NCI-H1930 (cell line): ENCODE data around the gene DNAH7.
"Not testable (repeated sequence)": the region's sequence is repeated elsewhere in the genome, so short reads cannot be mapped to it uniquely, and the experiment has no call there.

ENCODE experiments used
- DNase-seq, 2 experiments: peaks; one replicate each; lab custom pipeline; 2025; lab: John Stamatoyannopoulos, UW

DNAH7 gene

DNA sequence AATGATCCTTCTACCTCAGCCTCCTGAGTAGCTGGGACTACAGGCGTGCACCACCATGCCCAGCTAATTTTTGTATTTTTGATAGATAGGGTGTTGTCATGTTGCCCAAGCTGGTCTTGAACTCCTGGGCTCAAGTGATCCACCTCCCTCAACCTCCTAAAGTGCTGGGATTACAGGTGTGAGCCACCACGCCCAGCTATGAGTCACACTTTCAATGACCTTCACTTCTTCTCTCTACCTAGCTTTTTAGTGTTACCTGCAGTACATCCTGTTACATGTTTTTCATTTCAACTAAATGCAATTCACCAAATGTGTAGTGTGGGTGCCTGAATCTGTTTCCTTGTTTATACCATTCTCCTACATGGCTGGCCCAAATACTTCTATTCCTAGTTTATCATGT, 347.6 kb downstream of the DNAH7 start:
- no peak for DNase-seq

DNA sequence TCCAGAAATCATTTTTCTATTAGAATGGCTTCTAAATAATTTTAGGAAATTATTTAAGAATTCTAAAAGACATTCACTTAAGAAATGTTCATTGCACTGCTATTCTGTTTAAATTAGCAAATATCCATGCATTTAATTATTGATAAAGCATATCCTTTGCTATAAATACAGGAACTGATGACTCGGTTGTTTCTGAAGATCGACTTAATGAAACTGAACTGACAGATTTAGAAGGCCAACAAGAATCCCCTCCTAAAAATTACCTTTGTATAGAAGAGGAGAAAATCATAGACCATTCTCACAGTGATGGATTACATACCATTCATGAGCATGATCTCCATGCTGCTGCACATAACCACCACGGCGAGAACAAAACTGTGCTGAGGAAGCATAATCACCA, 352.2 kb downstream of the DNAH7 start:
- DNase-seq = no peak

DNA sequence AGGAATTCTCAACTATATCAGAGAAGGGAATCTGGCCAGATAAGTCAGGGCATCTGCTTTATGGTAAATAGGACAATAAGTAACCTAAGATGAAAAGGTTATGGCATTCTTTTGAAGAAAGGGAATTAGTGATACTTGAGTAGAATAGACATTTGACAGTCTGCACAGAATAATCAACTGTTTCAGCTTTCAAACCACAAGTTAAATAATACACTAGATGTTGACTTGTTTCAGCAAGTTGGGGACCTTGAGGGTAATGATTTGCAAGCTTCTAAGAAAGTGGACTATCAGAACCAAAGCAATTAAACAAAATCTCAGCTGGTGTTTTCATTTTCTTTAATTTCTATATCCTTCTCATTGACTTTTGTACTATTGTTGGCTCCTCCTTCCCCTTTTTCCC, 357.2 kb downstream of the DNAH7 start:
- no peak for DNase-seq

DNA sequence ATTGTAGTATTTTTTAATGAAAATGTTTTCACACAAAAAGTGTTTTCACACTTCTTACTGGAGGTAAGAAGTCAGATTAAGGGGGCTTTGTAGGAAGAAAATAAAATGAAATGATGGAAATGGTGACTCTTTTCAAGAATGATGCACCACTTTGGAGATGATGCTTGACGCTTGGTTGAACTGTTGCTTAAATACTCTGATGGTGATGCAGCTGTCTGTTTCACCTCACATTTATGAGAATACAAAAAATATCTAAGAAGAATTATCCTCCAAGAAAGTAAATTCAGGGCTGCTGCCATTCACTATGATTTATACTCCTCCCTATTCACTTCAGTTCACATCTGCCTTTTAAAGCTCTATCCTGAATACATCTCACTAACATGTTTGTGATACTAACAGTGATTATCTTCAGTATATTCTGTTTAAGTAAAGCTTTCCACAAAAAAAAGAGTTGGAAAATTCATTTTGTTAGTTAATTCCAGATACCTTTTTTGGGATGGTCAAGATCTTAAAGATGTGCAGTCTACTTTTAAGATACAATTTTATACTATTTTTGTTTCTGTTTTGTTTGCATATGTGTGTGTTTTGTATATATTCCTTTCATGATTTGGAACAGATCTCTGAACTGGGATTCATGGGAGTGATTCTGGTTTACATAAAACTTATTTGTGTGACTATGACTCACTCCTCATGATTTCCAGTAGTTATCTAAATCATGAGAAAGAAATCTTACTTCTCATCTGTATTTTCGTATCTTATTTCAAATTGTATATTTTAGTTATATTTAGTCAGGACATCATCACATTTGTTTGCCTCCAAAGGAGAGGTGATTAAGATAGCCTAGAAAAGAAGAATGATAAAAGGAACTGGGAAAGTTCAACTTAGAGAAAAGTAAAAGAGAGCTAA, 358.5 kb downstream of the DNAH7 start:
- no peak for DNase-seq

DNA sequence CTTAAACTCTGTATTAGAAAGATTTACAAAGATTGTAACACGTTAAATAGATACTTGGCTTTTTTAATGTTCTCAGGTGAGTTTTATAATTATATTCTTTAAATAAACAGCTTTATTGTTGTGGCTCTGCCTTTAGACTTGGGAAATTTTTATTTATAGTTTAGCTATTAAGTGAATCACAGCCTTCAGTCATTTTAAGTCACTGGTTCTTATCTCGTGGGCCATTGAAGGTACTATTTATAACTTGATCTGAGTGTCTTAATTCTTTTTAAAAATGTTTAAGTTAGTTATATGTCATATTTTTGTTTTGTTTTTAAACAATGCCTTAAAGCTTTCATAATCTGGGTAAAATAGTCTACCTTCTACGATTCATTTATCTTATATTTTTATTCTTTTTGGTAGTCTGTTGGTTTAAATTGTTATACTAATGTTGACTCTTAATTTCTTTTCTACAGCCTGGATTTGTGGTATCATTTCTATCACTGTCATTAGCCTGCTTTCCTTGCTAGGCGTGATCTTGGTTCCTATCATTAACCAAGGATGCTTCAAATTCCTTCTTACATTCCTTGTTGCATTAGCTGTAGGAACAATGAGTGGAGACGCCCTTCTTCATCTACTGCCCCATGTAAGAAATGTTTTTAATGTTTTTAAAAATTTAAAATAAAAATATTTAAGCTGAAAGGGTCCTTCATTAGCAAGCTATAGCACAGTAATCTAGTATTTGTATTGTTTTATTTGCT, 362.3 kb downstream of the DNAH7 start:
- DNase-seq = no peak

DNA sequence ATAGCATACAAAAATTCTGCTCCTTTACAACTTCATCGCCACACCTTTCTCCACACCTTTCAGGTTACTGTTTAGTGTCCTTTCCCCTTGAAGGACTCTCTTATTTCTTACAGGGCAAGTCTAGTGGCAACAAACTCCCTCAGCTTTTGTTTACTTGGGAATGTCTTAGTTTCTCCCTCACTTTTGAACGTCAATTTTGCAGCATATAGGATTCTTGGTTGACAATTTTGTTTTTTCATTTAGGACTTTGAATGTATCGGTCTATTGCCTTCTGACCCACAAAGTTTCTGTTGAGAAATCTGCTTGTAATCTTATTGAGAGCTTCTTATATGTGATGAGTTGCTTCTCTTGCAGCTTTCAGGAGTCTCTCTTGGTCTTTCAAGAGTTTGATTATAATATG, 368.2 kb downstream of the DNAH7 start:
- DNase-seq = no peak

DNA sequence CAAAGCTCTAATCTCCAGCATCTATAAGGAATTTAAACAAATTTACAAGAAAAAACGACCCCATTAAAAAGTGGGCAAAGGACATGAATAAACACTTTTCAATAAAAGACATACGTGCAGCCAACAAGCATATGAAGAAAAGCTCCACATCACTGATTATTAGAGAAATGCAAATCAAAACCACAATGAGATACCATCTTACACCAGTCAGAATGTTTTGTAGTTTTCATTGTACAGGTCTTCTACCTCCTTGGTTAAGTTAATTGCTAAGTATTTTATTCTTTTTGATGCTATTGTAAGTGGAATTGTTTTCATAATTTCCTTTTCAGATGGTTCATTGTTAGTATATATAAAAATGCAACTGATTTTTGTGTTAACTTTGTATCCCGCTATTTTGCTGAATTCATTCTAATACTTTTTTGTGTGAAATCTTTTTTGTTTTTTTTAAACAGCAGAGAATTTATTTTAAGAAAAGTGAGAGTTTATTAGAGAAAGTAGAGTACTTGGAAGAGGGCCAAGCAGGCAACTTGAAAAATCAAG, 370.9 kb downstream of the DNAH7 start:
- no peak for DNase-seq

DNA sequence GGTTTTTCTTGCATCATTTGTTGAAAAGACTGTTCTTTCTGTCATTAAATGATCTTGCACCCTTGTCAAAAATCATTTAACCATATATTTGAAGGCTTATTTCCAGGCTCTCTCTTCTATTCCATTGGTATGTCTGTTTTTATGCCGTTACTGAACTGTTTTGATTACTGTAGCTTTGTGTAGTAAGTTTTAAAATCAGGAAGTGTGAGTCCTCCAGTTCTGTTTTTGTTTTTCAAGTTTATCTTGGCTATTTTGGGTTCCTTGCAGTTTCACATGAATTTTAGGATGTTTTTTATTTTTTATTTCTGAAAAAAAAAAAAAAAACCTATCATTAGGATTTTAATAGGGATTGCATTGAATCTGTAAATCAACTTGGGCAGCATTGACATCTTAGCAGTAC, 372.6 kb downstream of the DNAH7 start:
- DNase-seq = no peak

DNA sequence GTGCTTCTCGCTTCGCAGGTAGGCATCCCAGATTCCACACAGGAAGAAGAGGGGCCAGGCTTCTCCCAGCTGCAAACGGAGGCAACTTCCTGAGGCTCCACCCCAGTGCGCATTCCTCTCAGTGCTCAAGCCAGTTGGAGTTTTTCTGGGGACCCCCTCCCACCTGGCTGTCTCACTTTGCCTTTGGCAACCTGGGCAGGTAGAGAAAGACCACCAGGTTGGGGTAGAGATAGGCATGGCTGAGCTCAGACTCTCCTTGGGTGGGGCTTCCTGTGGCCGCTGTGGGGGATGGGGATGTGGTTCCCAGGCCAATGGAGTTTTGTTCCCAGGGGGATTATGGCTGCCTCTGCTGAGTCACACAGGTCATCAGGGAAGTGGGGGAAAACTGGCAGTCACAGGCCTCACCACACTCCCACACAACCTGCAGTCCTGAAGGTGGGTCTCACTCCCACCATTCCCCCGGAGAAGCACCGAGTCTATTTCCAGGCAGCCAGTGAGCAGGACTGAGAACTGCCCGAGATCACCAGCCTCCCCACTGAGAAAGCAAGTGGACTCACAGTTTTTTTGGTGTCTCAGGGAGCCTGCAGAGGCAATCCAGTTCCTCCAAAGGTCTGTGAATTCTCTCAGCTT, 373.5 kb downstream of the DNAH7 start:
- DNase-seq = no peak

DNA sequence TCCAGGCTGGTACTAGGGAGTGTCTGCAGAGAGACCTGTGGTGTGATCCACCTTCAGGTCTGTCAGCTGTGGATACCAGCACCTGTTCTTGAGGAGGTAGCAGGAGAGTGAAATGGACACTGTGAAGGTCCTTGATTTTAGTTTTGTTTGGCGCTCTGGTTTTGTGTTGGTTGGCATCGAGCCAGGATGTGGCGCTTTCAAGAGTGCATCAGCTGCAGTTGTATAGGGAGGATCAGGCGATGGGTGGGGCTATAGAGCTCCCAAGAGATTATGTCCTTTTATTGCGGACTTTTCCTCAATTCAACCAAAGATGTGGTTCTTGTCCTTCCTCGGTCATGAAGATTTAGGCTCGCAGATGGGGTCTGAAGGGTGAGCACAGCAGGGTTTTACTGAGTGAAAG, 374.1 kb downstream of the DNAH7 start:
- DNase-seq = no peak

DNA sequence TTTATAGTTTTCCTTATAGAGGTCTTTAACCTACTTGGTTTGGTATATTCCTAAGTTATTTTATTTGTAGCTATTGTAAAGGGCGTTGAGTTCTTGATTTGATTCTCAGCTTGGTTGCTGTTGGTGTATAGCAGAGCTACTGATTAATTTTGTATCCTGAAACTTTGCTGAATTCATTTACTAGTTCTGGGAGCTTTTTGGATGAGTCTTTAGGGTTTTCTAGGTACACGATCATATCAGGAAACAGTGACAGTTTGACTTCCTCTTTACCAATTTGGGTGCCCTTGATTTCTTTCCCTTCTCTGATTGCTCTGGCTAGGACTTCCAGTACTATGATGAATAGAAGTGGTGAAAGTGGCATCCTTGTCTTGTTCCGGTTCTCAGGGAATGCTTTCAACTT, 376.1 kb downstream of the DNAH7 start:
- not testable (repeated sequence) for DNase-seq
